GM21619 (cell line): ENCODE data around the gene ZC3H4.

Experiments used
- ATAC-seq: cut with Tn5 transposase; IDR thresholded peaks from one replicate; pipeline ENCODE4 v1.9.1; 2021; ENCODE audit not compliant: unreplicated experiment

The ZC3H4 gene

DNA sequence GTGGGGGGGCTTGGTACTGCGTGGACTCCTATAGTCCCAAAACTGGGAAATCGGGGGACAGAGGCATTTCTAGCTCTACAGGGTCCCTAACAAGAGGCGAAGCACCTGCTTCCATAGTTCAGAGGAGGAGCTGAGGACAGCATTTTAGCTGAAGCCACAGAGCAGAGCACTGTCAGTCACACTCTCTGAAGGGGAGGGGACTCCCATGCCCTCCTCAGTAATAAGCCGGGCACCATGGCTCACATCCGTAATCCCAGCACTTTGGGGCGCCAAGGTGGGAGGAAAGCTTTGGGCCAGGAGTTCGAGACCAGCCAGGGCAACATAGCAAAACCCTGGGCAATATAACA is 90.2 kb downstream of the ZC3H4 start:
- no peak for ATAC-seq

DNA sequence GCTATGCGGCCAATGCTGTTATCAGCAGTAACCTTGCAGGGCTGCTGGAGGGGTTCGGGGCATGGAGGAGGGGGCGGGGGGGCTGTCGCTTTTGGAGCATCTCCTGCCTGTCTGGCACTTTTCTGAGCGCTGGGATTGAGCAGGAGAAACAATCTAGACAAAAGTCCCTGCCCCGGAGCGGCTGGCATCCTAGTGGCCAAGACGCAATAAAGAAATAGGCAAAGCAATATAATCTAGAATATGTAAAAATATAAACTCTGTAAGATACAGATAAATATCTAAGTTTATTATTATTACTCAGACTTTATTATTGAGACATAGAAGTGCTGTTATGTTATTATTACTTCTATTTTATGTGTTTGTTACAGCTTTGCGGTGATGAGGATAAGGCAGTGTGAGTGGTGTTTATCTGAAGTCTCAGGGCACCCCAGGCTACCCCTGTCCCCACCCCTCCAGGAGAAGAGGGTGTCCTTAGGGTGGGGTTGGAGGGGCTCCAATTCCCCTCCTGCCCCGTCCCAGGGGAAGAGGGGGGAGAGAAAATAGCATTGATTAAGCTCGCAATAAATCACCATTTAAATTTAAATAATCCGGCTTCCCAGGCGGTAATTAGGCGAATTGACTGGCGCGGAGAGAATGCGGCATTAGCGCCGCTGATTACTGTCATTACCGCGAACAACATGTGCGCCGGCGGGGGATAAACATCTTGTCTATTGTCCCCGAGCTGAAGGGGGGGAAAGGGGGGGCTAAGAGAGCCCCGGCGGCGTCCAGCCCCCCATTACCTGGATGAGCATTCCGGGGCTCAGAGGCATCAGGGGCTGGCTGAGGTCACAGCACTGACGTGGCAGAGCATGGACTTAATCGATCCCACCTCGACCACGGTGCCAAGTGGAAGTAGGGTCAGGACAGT is 90.8 kb downstream of the ZC3H4 start:
- no peak for ATAC-seq

DNA sequence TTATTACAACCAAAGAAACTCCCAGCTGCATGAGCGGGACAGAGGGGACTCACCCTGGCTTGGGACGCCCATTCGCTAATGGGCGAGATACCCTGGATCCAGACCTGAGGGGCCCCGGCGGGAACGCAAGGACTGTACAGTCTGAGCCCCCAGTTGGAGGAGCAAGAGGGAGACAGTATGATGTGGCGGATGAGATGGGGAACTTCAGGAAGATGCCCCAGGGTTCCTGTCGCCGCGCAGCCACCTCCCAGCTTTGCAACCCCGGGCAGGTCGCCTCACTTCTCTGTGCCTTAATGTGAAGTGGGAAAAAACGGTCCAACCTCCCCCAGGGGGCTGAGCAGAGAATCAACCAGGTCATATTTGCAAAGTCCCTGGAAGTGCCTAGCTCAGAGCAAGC is 91.4 kb downstream of the ZC3H4 start:
- ATAC-seq, result no peak

DNA sequence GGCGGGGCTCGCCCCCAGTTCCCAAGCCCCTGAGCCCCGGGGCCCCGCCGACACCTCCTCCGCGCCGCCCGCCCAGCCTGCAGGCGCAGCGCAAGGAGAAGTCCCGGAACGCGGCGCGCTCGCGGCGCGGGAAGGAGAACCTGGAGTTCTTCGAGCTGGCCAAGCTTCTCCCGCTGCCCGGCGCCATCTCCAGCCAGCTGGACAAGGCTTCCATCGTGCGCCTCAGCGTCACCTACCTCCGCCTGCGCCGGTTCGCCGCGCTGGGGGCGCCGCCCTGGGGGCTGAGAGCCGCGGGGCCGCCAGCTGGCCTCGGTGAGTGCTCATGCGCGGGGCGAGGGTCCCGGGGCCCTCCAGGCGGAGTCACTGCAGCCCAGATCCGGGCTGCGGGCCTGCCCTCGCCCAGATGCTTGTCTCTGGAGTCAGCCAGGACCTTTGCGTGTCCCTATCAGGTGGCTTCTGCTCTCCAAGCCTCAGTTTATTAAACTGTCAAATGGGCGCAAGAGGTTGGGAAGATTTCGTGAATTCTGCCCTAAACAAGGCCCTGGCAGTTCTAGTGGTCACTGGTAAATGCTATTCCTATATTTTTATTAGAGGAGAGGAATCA is 91.9 kb downstream of the ZC3H4 start:
- ATAC-seq, result no peak

DNA sequence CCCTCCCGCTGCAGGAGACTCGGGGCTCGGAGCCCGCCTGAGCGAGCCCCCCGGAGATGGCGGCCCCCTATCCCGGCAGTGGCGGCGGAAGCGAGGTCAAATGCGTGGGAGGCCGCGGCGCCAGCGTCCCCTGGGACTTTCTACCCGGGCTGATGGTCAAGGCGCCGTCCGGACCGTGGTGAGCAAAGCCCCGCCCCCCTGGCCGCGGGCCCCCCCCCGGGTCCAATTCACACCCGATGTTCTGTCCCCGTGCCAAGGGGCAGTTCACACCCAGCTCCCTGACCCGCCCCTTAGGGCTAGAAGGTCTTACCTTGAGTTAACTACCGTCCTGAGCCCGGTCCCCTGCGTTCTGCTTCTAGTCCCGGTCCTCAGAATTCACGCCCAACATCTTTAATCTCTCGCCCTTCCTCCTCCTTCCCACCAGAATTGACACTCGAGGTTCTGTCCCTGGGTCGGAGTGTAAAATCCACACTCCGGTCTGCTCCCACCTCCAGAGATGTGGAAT is 92.5 kb downstream of the ZC3H4 start:
- ATAC-seq, result no peak

DNA sequence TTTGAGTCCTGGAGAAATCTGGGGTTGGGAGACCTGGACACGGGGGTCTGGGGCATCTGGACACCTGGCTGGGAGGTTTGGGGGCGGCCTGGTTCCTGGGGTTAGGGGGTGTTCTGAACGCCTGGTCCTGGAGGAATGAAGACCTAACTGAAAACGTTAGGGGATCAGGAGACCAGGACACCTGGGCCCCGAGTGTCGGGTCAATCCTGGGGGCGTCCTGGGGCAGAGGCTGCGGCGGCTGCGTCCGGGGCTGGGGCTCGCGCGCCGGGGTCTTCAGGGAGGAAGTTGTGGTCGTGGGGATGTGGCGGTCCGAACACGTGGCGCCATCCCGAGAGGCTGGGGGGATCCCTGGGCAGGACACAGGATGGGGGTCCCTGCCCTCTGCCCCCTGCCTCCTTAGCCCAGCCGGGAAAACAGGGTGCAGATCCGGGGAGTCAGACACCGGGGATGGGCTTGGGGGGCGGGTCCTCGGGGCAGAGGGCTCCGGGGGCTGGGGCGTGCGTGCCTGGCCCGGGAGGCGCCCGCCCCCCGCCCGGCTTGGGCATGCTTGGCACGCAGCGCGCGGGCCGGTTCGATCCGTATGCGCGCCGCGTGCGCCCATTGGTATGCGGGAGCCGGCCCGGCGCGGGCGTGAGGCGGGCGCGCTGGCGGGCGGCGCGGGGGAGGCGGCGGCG is 93.3 kb downstream of the ZC3H4 start:
- no peak for ATAC-seq

DNA sequence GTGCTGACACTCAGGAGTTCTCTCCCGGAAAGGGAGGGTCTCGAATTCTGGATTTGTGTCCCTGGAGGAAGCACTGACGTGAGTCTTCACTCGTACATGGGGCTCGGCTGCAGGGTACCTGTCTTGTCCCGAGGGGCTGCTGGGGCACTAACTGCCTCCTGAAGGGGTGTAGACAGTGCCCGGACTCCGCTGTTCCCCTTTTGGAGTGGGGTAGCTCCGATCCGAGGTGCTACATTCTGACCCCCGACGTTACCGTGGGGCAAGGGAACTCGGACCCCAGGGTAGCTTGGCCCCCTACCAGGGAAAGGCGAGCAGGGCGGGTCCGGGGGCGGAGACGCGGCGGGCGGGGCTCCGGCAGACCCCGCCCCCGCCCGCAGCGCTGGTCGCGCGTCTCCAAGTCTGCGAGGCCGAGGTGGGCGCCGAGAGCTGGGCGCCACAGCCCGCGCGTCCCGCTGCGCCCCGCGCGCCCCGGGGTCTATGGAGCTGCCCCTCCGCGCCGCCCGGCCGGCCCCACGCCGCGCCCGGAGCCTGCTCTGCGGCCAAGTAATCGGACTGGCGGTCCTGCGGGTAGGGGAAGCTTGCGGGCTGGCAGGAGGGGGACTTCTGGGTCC is 94.0 kb downstream of the ZC3H4 start, which contains the start of gene NPAS1:
NPAS1 (plus strand) TSS at position 407 of the 611 bp plus-strand sequence. CDS start 1,211 bp downstream, outside the sequence.
- no peak for ATAC-seq

DNA sequence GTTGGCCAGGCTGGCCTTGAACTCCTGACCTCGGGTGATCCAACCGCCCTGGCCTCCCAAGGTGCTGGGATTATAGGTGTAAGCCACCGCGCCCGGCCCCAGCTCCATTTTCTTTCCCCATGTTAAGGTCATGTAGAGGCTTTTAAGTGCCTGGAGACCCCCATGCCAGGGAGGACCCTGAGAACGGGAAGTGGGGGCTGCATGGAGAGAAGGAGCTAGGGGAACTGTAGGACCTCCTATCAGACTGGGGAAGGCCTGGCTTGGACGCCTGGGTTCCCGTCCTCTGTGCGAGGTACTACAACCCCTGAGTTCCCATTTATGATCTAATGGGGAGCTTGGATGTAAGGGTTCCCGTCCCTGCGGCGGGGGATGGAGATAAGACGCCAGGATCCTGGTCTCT is 94.7 kb downstream of the ZC3H4 start:
- no peak for ATAC-seq
